Measurements from ENCODE around the gene BRF1.

- TF ChIP-seq CTCF (conservative IDR thresholded peaks at IDR 0.05 in 1 of 2, IDR thresholded peaks at IDR 0.05 in 1 of 2; ENCODE audit: low read depth in 1 of 2, low read length in 2 of 2) (no peak), EZH2 (IDR thresholded peaks at IDR 0.05; ENCODE audit: low read length, missing control alignments) (no peak)
These were observed 14.5 kb upstream of the BRF1 start for GRCh38 chr14:105315211-105315721.

Data from fibroblast of lung (primary cell).